BJ (cell line): ENCODE data around the gene MRE11. TPM values are rescaled to one million over a fixed set of nuclear protein-coding genes. Genes with fewer than 3 reads are reported as not detected.
A peak's percentile ranks its signal among the peaks of the same experiment; 100 is the strongest.

ENCODE experiments used
- CTCF ChIA-PET: fragments of 350-600 bp; formaldehyde crosslinking; extraction: SDS; loops from one replicate; lab custom pipeline; 2021; ENCODE audit warnings: antibody characterized with exemption, inconsistent platforms; lab: Yijun Ruan, JAX
- POLR2A ChIA-PET: fragments of 300-600 bp; sonication (Branson Sonifier 250); formaldehyde crosslinking; extraction: SDS; loops from one replicate; lab custom pipeline; 2021; ENCODE audit warnings: antibody characterized with exemption; lab: Charles Lee
- DNase-seq: peaks from one replicate; pipeline ENCODE4 v3.0.0-alpha.2; 2011; ENCODE audit warnings: low read depth
- H3K27me3 ChIP-seq: 2 replicates; pipeline ENCODE4 v1.6.0; 2011; ENCODE audit warnings: low read length; ENCODE audit not compliant: control insufficient read depth, insufficient read depth
- H3K36me3 ChIP-seq: 2 replicates; pipeline ENCODE4 v1.5.1; 2011; ENCODE audit warnings: low read length; ENCODE audit not compliant: control insufficient read depth, insufficient read depth
- H3K4me3 ChIP-seq: 2 replicates; pipeline ENCODE4 v1.5.1; 2011; ENCODE audit warnings: low read depth, mild to moderate bottlenecking, control low read depth, low read length
- polyA plus RNA-seq: library from polyadenylated mRNA; depleted of rRNA; stranded (reverse); fragments of >200 nt; gene quantifications from 2 replicates; pipeline ENCODE4 v1.2.3, GENCODE V29; 2011
- TF ChIP-seq, protein P1 (sequence below): IDR thresholded peaks from 2 replicates; pipeline ENCODE4 v1.5.1; 2011; ENCODE audit warnings: low read depth, mild to moderate bottlenecking, control low read depth, inconsistent platforms, low read length, moderate library complexity; ENCODE audit not compliant: insufficient read depth

MRE11 gene
- polyA plus RNA-seq, 1 experiment = 2.6 TPM

DNA sequence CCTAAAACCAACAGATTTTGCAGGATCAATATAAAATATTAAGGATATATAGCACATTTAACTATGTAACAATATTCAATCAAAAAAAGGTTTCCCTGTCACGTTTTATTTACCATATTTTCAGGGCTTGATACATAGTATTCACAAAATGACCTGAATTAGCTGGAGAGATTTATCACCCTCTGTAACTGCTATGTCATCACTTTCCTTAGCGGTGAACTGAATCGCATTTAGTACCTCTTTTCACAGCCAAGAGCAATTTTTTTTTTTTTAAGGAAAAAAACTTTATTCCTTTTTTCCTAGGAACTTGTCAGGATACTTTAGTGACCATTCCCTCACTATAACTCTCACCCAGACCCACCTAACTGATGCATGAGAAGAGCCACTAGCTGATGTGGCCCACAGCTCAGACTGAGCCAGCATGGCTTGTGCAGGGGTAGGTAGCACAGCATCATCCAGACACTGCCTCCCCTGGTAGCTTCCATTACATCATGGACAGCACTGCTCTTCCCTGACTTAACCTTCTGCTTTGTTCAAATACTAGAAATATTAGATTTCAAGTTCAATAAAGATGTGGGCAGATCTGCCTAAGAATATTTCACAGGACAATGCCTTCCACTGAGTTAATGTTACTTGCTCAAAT is 75.4 kb downstream of the MRE11 start:
- Histone ChIP-seq H3K27me3 (no peaks in the 10 kb centered on the region), H3K4me3 (no peak overlapping the region), H3K36me3 (no peaks in the 10 kb centered on the region)
- ChIA-PET POLR2A (no interaction called here), CTCF (interaction anchor here (0.7 to 7.3 kb wide), 11 partner anchors 11 to 522 kb away, joined by 3 to 49 read pairs (median 4); no protein-coding TSS in a partner anchor)
- no peak for DNase-seq
- TF ChIP-seq, protein P1, sequence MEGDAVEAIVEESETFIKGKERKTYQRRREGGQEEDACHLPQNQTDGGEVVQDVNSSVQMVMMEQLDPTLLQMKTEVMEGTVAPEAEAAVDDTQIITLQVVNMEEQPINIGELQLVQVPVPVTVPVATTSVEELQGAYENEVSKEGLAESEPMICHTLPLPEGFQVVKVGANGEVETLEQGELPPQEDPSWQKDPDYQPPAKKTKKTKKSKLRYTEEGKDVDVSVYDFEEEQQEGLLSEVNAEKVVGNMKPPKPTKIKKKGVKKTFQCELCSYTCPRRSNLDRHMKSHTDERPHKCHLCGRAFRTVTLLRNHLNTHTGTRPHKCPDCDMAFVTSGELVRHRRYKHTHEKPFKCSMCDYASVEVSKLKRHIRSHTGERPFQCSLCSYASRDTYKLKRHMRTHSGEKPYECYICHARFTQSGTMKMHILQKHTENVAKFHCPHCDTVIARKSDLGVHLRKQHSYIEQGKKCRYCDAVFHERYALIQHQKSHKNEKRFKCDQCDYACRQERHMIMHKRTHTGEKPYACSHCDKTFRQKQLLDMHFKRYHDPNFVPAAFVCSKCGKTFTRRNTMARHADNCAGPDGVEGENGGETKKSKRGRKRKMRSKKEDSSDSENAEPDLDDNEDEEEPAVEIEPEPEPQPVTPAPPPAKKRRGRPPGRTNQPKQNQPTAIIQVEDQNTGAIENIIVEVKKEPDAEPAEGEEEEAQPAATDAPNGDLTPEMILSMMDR = no peak

DNA sequence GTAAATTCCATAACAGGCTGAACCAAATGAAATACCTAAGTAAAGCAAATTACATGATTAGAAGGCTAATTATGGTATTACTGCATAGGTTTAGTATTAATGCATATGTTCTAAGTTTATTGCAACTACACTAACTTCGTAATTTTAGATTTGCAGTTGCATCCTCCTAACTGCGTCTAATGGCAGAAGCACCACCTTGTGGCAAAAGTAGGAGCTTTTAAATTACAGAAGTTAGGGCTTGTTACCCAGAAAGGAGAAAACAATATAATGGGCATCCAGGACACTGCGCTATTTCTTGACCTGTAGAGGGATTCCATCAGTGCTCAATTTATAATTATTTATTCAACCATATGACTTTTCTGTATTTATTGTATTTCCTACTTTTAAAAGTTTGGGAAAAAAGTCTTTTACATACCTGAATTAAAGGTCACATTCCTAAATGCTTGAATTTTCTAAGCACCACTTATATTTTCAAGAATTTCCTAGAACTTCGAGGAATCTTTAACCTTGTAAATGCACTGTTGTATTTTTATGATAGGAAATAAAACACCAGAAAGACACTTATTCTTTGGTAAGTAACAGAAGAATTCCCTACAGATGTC is 76.2 kb downstream of the MRE11 start:
- H3K36me3 ChIP-seq = no peaks in the 10 kb centered on the region
- TF ChIP-seq, protein P1 = peak; percentile 65
- CTCF ChIA-PET = interaction anchor here (0.6 to 7.3 kb wide), 14 partner anchors 11 to 522 kb away, joined by 3 to 49 read pairs (median 5); no protein-coding TSS in a partner anchor
- no peak overlapping the region for H3K4me3 ChIP-seq
- DNase-seq = no peak
- H3K27me3 ChIP-seq = no peaks in the 10 kb centered on the region
- POLR2A ChIA-PET = interaction anchor here (0.6 kb wide), 2 partner anchors 86 to 90 kb away, joined by 4 to 5 read pairs; no protein-coding TSS in a partner anchor

DNA sequence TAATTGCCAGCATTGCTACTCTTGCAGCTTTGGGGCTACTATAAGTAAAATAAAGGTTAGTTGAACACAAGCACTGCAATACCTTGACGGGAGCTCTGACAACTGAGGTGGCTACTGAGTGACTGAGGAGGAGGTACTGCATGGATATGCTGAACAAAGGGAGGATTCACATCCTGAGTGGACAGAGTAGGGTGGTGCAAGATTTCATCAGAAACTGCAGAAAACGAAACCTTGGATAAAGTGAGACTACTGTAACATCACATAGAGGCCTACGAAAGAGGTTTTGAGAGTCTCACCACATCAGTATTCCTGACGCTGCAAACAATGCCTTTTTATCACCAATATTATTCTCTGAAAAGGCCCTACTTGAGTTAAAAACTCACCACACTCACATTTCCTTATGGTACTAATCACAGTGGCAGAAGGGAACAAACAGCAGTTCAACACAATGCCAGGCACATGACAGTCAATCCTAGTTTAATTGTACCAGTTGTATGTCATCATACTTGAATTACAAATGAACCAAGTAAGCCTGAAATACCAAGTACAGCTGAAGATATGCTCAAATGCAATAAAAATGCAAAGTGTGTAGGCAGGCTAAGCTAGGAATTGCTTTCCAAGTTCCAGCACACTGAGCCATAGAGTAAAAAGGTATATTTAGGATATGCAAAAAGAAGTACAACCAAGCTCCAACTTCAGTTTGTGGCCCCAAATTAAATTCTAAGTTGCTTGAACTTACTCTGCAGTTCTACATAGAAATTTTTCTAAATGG is 88.4 kb downstream of the MRE11 start:
- Histone ChIP-seq H3K4me3 (no peak overlapping the region), H3K27me3 (peaks cover 8% of the 10 kb centered on the region), H3K36me3 (no peaks in the 10 kb centered on the region)
- TF ChIP-seq, protein P1 = no peak
- DNase-seq = no peak
- POLR2A ChIA-PET = no interaction called here
- CTCF ChIA-PET = interaction anchor here (2.4 kb wide), 1 partner anchor 12 kb away, joined by 14 read pairs; no protein-coding TSS in a partner anchor

DNA sequence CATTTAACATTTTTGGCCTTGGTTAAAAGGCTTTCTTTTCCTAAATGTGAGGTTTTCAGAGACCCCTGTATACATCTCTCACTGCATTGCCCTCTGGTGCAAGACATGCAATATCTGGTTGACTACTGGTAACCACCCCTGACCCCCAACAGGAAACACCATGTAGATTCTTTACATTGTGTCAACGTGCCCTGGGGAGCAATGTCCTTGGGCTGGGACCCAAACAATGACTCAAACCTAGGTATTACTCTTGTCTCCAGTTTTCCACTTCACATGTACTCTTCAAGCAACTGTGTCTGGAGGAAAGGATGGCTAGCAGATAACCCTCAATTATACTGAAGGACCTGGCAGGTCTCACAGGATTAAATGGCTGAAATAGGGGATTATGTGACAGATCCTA is 91.3 kb downstream of the MRE11 start:
- Histone ChIP-seq H3K27me3 (peaks cover 10% of the 10 kb centered on the region), H3K4me3 (no peak overlapping the region), H3K36me3 (no peaks in the 10 kb centered on the region)
- DNase-seq = no peak
- CTCF ChIA-PET = no interaction called here
- POLR2A ChIA-PET = no interaction called here
- TF ChIP-seq, protein P1 = no peak

DNA sequence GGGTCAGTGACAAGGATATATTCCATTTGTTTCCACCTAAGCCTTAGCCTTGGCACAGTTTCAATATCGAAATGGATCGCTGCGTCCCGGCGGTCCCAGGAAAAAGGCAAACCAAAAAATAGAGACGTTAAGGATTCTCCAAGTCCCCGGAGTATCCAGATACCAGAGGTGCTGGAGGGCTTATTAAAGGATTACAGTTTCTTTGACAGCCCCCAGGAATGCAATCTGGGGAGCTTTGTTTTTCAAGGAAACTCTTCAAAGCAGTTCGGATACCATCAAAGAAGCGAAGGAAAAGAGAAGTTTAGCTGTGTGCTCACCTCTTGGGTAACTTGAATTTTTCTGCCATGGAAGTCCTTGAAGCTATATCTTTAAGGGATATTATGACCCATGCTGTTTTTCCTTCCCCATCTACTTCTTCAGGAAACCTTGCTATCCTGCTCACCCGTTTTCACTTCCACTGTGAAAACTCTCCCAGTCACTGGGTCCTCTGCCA is 91.8 kb downstream of the MRE11 start:
- TF ChIP-seq, protein P1 = no peak
- no peaks in the 10 kb centered on the region for H3K36me3 ChIP-seq
- POLR2A ChIA-PET = no interaction called here
- peaks cover 10% of the 10 kb centered on the region for H3K27me3 ChIP-seq
- DNase-seq = no peak
- H3K4me3 ChIP-seq = peak overlapping the region; percentile 34
- CTCF ChIA-PET = no interaction called here
